A549 (cell line): ENCODE measurements around the gene ZNF316. TPM values are rescaled to one million over a fixed set of nuclear protein-coding genes. Genes with fewer than 3 reads are reported as not detected.

Experiments
- ATAC-seq, 2 experiments: fragments of 200-7000 bp in 1 of 2; fragments of >200 bp in 1 of 2; cut with Nextera tagmentation in 1 of 2; cut with Tn5 transposase in 1 of 2; 3 replicates each; pipeline versions ENCODE4 v1.8.0 to v1.9.1; 2018 to 2020; ENCODE audit warnings: mild to moderate bottlenecking in 1 of 2, moderate library complexity in 1 of 2
- CTCF ChIA-PET: fragments of 300-600 bp; sonication (Branson Sonifier 250); formaldehyde crosslinking; extraction: SDS; loops from one replicate; lab custom pipeline; 2021; ENCODE audit warnings: antibody characterized with exemption, inconsistent platforms; lab: Yijun Ruan, JAX
- POLR2A ChIA-PET: fragments of 350-600 bp; formaldehyde crosslinking; extraction: SDS; loops from one replicate; lab custom pipeline; 2021; ENCODE audit warnings: antibody characterized with exemption, inconsistent platforms; lab: Yijun Ruan, JAX
- DNase-seq, 2 experiments: peaks; one replicate each; pipeline versions ENCODE4 v3.0.0 to v3.0.0-alpha.2; 2011 to 2016; ENCODE audit warnings: low read depth in 1 of 2, low spot score in 1 of 2
- FAIRE-seq: peaks from 2 replicates; lab custom pipeline; 2011; peaks lifted over from hg19 to GRCh38; lab: Jason Lieb, UNC
- H3K27ac ChIP-seq, 2 experiments: fragments of >200 bp; sonication (Bioruptor Twin); formaldehyde crosslinking; 3 replicates each; pipeline ENCODE4 v1.5.1; 2016 to 2017
- H3K4me1 ChIP-seq: fragments of >200 bp; sonication (Bioruptor Twin); formaldehyde crosslinking; 3 replicates; pipeline ENCODE4 v1.6.1; 2016
- H3K4me2 ChIP-seq: fragments of >200 bp; sonication (Bioruptor Twin); formaldehyde crosslinking; 3 replicates; pipeline ENCODE4 v1.6.1; 2016
- H3K4me3 ChIP-seq: fragments of >200 bp; sonication (Bioruptor Twin); formaldehyde crosslinking; 3 replicates; pipeline ENCODE4 v1.5.1; 2016
- H3K9me3 ChIP-seq: fragments of >200 bp; sonication (Bioruptor Twin); formaldehyde crosslinking; 3 replicates; pipeline ENCODE4 v1.6.1; 2016
- BCL3 ChIP-seq: fragments of >200 bp; sonication (Bioruptor Twin); formaldehyde crosslinking; IDR thresholded peaks from 3 replicates; pipeline ENCODE4 v1.6.1; 2016
- CHD4 ChIP-seq: fragments of 200-600 bp; sonication (generic); IDR thresholded peaks from 2 replicates; pipeline ENCODE4 v1.6.1; 2016; ENCODE audit warnings: antibody characterized with exemption, mild to moderate bottlenecking, borderline replicate concordance
- EP300 ChIP-seq, 2 experiments: fragments of >200 bp; sonication (Bioruptor Twin); formaldehyde crosslinking; IDR thresholded peaks; 2 replicates in 1 of 2; 3 replicates in 1 of 2; pipeline ENCODE4 v1.6.1; 2016 to 2017
- GATA3 ChIP-seq: IDR thresholded peaks from 2 replicates; pipeline ENCODE4 v1.6.1; 2012; ENCODE audit warnings: borderline replicate concordance
- HDAC2 ChIP-seq: fragments of 200-600 bp; sonication (generic); IDR thresholded peaks from 2 replicates; pipeline ENCODE4 v1.6.1; 2016
- HOXA7 ChIP-seq: fragments of 250-450 bp; sonication (Bioruptor Pico); IDR thresholded peaks from 2 replicates; pipeline ENCODE4 v1.5.0; 2020; ENCODE audit warnings: mild to moderate bottlenecking, moderate library complexity
- HOXB5 ChIP-seq: fragments of 250-450 bp; sonication (Bioruptor Pico); IDR thresholded peaks from 2 replicates; pipeline ENCODE4 v1.5.0; 2020; ENCODE audit warnings: mild to moderate bottlenecking, moderate library complexity
- JUN ChIP-seq, 2 experiments: fragments of >200 bp; sonication (Bioruptor Twin); formaldehyde crosslinking; IDR thresholded peaks; 2 replicates in 1 of 2; 3 replicates in 1 of 2; pipeline ENCODE4 v1.6.1; 2016 to 2017
- JUNB ChIP-seq: fragments of >200 bp; sonication (Bioruptor Twin); formaldehyde crosslinking; IDR thresholded peaks from 2 replicates; pipeline ENCODE4 v1.6.1; 2016
- KDM1A ChIP-seq: fragments of 200-600 bp; sonication (generic); IDR thresholded peaks from 2 replicates; pipeline ENCODE4 v1.6.1; 2016; ENCODE audit warnings: low read depth, mild to moderate bottlenecking
- MAFK ChIP-seq: fragments of 450-650 bp; IDR thresholded peaks from 2 replicates; pipeline ENCODE4 v1.6.1; 2014; ENCODE audit not compliant: partially characterized antibody
- MYC ChIP-seq: IDR thresholded peaks from 2 replicates; pipeline ENCODE4 v1.6.1; 2012; ENCODE audit warnings: mild to moderate bottlenecking, inconsistent platforms, low read length, improper control_type of control experiment, borderline replicate concordance
- POLR2AphosphoS2 ChIP-seq: conservative IDR thresholded peaks from 2 replicates; pipeline ENCODE4 v1.6.1; 2012; ENCODE audit warnings: low read length, improper control_type of control experiment, inconsistent platforms
- RARB ChIP-seq: fragments of 250-450 bp; sonication (Bioruptor Pico); IDR thresholded peaks from 2 replicates; pipeline ENCODE4 v1.8.0; 2021; ENCODE audit warnings: mild to moderate bottlenecking, moderate library complexity
- RNF2 ChIP-seq: fragments of 200-600 bp; sonication (generic); IDR thresholded peaks from 2 replicates; pipeline ENCODE4 v1.6.1; 2016; ENCODE audit warnings: low read depth, mild to moderate bottlenecking, antibody characterized with exemption, moderate library complexity, borderline replicate concordance
- SREBF2 ChIP-seq: fragments of 450-650 bp; IDR thresholded peaks from 2 replicates; pipeline ENCODE4 v1.6.1; 2014; ENCODE audit warnings: mild to moderate bottlenecking, moderate library complexity
- TP53 ChIP-seq: fragments of 250-450 bp; sonication (Bioruptor Pico); IDR thresholded peaks from 2 replicates; pipeline ENCODE4 v1.5.0; 2021; ENCODE audit warnings: mild to moderate bottlenecking, moderate library complexity
- ZFP36 ChIP-seq: fragments of 450-650 bp; IDR thresholded peaks from 2 replicates; pipeline ENCODE4 v1.6.1; 2014; ENCODE audit warnings: borderline replicate concordance; ENCODE audit not compliant: partially characterized antibody
- WGBS: methylation state at CpG from one replicate; pipeline ENCODE4 v1.1.6; 2017; ENCODE audit errors: missing lambda C conversion rate; 5-methylcytosine and 5-hydroxymethylcytosine counted together
- polyA plus RNA-seq, 4 experiments: library from polyadenylated mRNA; depleted of rRNA in 3 of 4; stranded (reverse); fragments of >200 nt; fragmentation: RNase III in 1 of 4; extraction: RNeasy Plus Mini Kit Qiagen cat#74134 plus additional on column Dnase treatment in 1 of 4; gene quantifications; 2 replicates in 3 of 4; 3 replicates in 1 of 4; pipeline ENCODE4 v1.2.3, GENCODE V29; 2011 to 2017
- TF ChIP-seq, protein P1 (sequence below): fragments of 200-600 bp; sonication (generic); IDR thresholded peaks from 2 replicates; pipeline ENCODE4 v1.6.1; 2016; ENCODE audit warnings: antibody characterized with exemption, mild to moderate bottlenecking, moderate library complexity
- TF ChIP-seq, protein P2 (sequence below): fragments of >200 bp; sonication (Bioruptor Twin); formaldehyde crosslinking; IDR thresholded peaks from 2 replicates; pipeline ENCODE4 v1.6.1; 2016

ZNF316 gene
- polyA plus RNA-seq, 2 of the 4 experiments (the other 2 are of a cell fraction) = 7.5 to 21.2 TPM

GRCh38 chr7:6691103-6691502 lies 54.0 kb downstream of the ZNF316 start:
- H3K4me3 ChIP-seq = no peak overlapping the region
- DNase-seq (no peak), FAIRE-seq (no peak), ATAC-seq (no peak)
- CTCF ChIA-PET = no interaction called here
- 96% methylated on average over 4 of the region's 4 CpGs for WGBS
- TF ChIP-seq GATA3 (peak; percentile 32; the same call in 1 of the 2 replicates), RARB (no peak)
- peaks cover 100% of the 10 kb centered on the region for H3K9me3 ChIP-seq
- POLR2A ChIA-PET = no interaction called here
- no peaks in the 10 kb centered on the region for H3K4me1 ChIP-seq
- H3K4me2 ChIP-seq = no peak overlapping the region
- no peak overlapping the region for H3K27ac ChIP-seq

GRCh38 chr7:6691609-6692106 lies 54.5 kb downstream of the ZNF316 start:
- POLR2A ChIA-PET = no interaction called here
- DNase-seq (peak in 1 of 2 experiments; percentile 56), ATAC-seq (0 out of 6 replicates have a peak, but pooled peaks of 1 of the 2 experiments have one; percentile 47), FAIRE-seq (no peak)
- TF ChIP-seq MYC (no peak), HOXA7 (CRISPR knock-in tag) (no peak), POLR2AphosphoS2 (peak; percentile 82; the same call in 1 of the 2 replicates), KDM1A (peak; percentile 87; the same call in 1 of the 2 replicates), GATA3 (peak; percentile 43), CHD4 (no peak), RARB (no peak), RNF2 (no peak), MAFK (no peak), HOXB5 (CRISPR knock-in tag) (no peak), BCL3 (no peak), HDAC2 (peak; percentile 69; the same call in 1 of the 2 replicates), ZFP36 (no peak), JUN (IDR thresholded peaks at IDR 0.05) (0 out of 5 replicates have a peak, but pooled peaks of 1 of the 2 experiments have one; percentile 23)
- TF ChIP-seq, protein P1, sequence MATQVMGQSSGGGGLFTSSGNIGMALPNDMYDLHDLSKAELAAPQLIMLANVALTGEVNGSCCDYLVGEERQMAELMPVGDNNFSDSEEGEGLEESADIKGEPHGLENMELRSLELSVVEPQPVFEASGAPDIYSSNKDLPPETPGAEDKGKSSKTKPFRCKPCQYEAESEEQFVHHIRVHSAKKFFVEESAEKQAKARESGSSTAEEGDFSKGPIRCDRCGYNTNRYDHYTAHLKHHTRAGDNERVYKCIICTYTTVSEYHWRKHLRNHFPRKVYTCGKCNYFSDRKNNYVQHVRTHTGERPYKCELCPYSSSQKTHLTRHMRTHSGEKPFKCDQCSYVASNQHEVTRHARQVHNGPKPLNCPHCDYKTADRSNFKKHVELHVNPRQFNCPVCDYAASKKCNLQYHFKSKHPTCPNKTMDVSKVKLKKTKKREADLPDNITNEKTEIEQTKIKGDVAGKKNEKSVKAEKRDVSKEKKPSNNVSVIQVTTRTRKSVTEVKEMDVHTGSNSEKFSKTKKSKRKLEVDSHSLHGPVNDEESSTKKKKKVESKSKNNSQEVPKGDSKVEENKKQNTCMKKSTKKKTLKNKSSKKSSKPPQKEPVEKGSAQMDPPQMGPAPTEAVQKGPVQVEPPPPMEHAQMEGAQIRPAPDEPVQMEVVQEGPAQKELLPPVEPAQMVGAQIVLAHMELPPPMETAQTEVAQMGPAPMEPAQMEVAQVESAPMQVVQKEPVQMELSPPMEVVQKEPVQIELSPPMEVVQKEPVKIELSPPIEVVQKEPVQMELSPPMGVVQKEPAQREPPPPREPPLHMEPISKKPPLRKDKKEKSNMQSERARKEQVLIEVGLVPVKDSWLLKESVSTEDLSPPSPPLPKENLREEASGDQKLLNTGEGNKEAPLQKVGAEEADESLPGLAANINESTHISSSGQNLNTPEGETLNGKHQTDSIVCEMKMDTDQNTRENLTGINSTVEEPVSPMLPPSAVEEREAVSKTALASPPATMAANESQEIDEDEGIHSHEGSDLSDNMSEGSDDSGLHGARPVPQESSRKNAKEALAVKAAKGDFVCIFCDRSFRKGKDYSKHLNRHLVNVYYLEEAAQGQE = peak; percentile 29; the same call in 1 of the 2 replicates
- TF ChIP-seq, protein P2, sequence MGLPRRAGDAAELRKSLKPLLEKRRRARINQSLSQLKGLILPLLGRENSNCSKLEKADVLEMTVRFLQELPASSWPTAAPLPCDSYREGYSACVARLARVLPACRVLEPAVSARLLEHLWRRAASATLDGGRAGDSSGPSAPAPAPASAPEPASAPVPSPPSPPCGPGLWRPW = 0 out of 2 replicates have a peak, but pooled peaks have one; percentile 20
- Histone ChIP-seq H3K4me3 (no peak overlapping the region), H3K4me1 (no peaks in the 10 kb centered on the region), H3K27ac (no peak overlapping the region), H3K4me2 (no peak overlapping the region), H3K9me3 (peaks cover 100% of the 10 kb centered on the region)
- 96% methylated on average over 5 of the region's 5 CpGs for WGBS
- CTCF ChIA-PET = interaction anchor here (0.8 kb wide), 1 partner anchor 13 kb away, joined by 3 read pairs; no protein-coding TSS in a partner anchor

DNA sequence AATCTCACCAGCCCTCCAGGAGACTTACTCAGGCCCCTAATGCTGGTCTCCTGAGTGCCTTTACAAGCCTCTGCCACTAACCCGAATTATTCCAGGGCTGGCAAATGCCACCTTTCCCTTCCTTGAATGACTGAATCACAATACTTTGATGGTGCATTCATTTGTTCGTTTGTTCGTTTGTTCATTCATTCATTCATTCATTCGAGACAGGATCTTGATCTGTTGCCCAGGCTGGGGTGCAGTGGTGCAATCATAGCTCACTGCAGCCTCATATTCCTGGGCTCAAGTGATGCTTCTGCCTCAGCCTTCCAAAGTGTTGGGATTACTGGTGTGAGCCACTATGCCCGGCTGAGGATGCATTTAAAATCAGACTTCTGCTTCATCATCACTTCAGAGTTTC lies 63.7 kb downstream of the ZNF316 start:
- peaks cover 92% of the 10 kb centered on the region for H3K9me3 ChIP-seq

More for the DNA sequence above, 63.7 kb downstream of the ZNF316 start:
- DNase-seq (no peak), FAIRE-seq (no peak), ATAC-seq (no peak)
- ChIA-PET POLR2A (no interaction called here), CTCF (interaction anchor here (1.7 kb wide), 1 partner anchor 21 kb away, joined by 5 read pairs; no protein-coding TSS in a partner anchor)
- 99% methylated on average over 5 of the region's 5 CpGs for WGBS
- H3K4me3 ChIP-seq = no peak overlapping the region
- no peak overlapping the region for H3K27ac ChIP-seq
- H3K4me1 ChIP-seq = no peaks in the 10 kb centered on the region
- no peak overlapping the region for H3K4me2 ChIP-seq
- TF ChIP-seq TP53 (CRISPR knock-in tag) (no peak), JUNB (no peak), GATA3 (no peak), EP300 (IDR thresholded peaks at IDR 0.05) (no peak), RNF2 (no peak), RARB (no peak), SREBF2 (no peak)
- TF ChIP-seq, protein P2 = no peak
- TF ChIP-seq, protein P1 = no peak
